AG04449 (cell line): ENCODE data around the gene NMRK2.
A peak's percentile ranks its signal among the peaks of the same experiment; 100 is the strongest.

Experiments
- CTCF ChIA-PET: fragments of 350-600 bp; formaldehyde crosslinking; extraction: SDS; loops from one replicate; lab custom pipeline; 2021; ENCODE audit warnings: antibody characterized with exemption; lab: Yijun Ruan, JAX
- POLR2A ChIA-PET: fragments of 400-600, 350-600 bp; formaldehyde crosslinking; extraction: SDS; loops from one replicate; lab custom pipeline; 2020; ENCODE audit warnings: antibody characterized with exemption, inconsistent platforms; lab: Yijun Ruan, JAX
- DNase-seq: peaks from one replicate; pipeline ENCODE4 v3.0.0-alpha.2; 2010; ENCODE audit warnings: low read depth, low spot score
- H3K4me3 ChIP-seq: 2 replicates; pipeline ENCODE4 v1.5.1; 2011; ENCODE audit warnings: low read depth, mild to moderate bottlenecking, control low read depth, low read length
- TF ChIP-seq, protein P1 (sequence below): IDR thresholded peaks from one replicate; pipeline ENCODE4 v1.5.1; 2011; ENCODE audit warnings: mild to moderate bottlenecking, moderate library complexity, low read length, control low read depth, inconsistent platforms; ENCODE audit not compliant: insufficient read depth; ENCODE audit errors: missing control alignments

NMRK2 gene

GRCh38 chr19:3980353-3981251 is 47.7 kb downstream of the NMRK2 start:
- H3K4me3 ChIP-seq: no peak overlapping the region
- POLR2A ChIA-PET: interaction anchor here (0.6 to 8.9 kb wide), 3 partner anchors 11 to 218 kb away, joined by 3 to 266 read pairs (median 3); partner anchors contain the start of gene DAPK3
- CTCF ChIA-PET: interaction anchor here (0.8 to 5.6 kb wide), 3 partner anchors 9 to 11 kb away, joined by 3 to 37 read pairs (median 3); partner anchors contain the start of gene DAPK3
- DNase-seq: no peak
- TF ChIP-seq, protein P1, sequence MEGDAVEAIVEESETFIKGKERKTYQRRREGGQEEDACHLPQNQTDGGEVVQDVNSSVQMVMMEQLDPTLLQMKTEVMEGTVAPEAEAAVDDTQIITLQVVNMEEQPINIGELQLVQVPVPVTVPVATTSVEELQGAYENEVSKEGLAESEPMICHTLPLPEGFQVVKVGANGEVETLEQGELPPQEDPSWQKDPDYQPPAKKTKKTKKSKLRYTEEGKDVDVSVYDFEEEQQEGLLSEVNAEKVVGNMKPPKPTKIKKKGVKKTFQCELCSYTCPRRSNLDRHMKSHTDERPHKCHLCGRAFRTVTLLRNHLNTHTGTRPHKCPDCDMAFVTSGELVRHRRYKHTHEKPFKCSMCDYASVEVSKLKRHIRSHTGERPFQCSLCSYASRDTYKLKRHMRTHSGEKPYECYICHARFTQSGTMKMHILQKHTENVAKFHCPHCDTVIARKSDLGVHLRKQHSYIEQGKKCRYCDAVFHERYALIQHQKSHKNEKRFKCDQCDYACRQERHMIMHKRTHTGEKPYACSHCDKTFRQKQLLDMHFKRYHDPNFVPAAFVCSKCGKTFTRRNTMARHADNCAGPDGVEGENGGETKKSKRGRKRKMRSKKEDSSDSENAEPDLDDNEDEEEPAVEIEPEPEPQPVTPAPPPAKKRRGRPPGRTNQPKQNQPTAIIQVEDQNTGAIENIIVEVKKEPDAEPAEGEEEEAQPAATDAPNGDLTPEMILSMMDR: no peak

DNA sequence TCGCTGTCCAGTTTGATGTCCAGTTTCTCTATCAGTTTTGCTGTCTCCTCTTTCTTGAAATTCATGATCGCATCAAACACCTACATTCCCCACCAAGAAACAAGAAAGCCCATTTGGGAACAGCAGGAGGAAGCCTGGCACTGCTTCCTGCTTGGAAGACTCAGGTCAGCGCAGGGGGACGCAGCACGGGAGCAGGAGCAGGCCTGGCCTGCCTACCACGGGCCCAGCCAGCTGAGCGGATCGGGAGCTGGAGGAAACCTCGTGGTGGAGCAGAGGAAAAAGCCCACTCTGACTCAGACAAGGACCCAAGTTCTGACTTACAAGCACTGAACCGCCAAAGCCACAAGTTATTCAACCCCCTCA is 48.5 kb downstream of the NMRK2 start:
- POLR2A ChIA-PET: interaction anchor here (0.6 to 8.9 kb wide), 2 partner anchors 12 to 91 kb away, joined by 3 to 266 read pairs; partner anchors contain the start of gene DAPK3
- no peak overlapping the region; the same call in 1 of the 2 replicates for H3K4me3 ChIP-seq
- CTCF ChIA-PET: interaction anchor here (5.6 kb wide), 1 partner anchor 11 kb away, joined by 37 read pairs; the partner anchor contains the start of gene DAPK3
- no peak for DNase-seq
- TF ChIP-seq, protein P1: no peak

DNA sequence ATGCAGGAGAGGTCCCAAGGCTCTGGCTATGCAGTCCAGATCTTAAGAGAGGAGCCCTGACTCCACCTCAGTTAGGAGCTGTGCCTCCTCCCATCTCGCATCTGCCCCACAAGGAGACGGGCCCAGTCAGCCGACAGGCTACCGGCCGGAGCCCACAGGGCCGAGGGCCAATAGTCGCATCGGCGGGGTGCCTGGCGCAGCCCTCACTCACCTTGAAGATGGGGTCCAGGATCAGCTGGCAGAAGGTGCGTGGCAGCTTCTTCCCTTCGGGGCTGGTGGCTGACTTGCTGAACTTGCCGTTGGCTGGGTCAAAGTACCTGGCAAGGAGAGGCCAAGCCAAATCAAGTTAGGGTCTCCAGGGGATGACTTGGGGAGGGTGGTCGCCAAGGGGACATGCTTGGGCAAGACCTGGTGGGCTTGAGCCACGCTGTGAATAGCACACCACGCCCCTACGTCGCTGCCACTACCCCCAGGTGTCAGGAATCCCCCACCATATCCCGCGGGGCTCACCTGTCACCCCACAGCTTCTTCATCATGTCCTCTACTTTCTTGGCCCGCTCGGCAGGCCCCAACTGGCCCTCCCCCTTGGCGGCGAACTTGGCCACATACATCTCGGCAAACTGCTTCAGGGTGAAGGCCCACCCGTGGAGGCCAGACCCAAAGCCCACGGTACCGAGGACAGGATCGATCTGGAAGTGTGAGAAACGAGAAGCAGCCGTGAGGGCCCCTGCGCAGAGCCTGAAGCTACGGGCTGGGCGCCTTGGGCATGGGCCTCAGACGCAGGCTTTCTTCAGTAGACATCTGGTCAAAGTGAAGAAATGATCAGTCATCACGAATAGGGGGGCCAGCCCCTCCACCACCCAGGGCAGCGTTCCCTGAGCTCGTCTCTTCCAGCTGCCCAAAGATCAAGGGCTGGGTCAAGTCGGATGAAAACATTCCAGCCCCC is 49.1 kb downstream of the NMRK2 start:
- TF ChIP-seq, protein P1: no peak
- ChIA-PET POLR2A (interaction anchor here (8.9 kb wide), 1 partner anchor 12 kb away, joined by 266 read pairs; the partner anchor contains the start of gene DAPK3), CTCF (interaction anchor here (5.6 kb wide), 1 partner anchor 12 kb away, joined by 37 read pairs; the partner anchor contains the start of gene DAPK3)
- H3K4me3 ChIP-seq: peak overlapping the region; percentile 100; the same call in 1 of the 2 replicates
- DNase-seq: no peak

DNA sequence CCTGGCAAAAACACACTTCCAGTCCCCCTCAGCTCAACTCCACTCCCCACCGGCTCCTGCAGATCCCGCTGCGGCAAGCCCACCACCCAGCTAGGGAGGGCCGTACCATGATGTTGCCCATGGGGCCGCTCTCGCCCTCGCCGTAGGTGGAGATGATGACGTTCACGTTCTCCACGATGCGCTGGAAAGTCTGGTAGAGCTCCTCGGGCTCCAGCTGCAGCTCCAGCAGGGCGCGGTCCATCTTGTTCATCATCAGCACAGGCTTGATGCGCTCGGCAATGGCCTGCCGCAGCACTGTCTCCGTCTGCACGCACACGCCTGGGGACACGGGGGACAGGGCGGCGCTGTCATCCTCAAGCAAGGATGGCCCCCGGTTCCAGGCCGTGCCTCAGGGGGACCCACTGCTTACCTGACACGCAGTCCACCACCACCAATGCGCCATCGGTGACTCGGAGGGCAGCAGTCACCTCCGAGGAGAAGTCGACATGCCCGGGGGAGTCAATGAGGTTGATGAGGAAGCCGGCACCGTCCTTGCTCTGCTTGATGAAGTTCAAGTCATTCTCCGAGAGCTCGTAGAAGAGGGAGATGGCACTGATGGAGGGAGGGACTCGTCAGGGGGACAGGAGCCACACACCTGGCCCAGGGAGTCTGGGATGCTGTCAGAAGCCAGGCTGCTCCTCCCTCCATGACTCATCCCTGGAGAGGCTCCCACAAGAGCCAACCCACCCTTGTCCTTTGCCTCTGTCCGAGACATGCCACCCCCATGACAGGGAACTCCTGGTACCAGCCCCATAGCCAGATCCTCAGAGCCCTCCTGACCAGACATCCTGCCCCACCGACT is 50.1 kb downstream of the NMRK2 start:
- peak overlapping the region; percentile 100 for H3K4me3 ChIP-seq
- CTCF ChIA-PET: interaction anchor here (5.6 kb wide), 1 partner anchor 13 kb away, joined by 37 read pairs; the partner anchor contains the start of gene DAPK3
- no peak for DNase-seq
- TF ChIP-seq, protein P1: no peak
- POLR2A ChIA-PET: interaction anchor here (2.8 to 8.9 kb wide), 2 partner anchors 7 to 13 kb away, joined by 25 to 266 read pairs; partner anchors contain the start of gene DAPK3

- no peak for DNase-seq
- TF ChIP-seq, protein P1: no peak
- CTCF ChIA-PET: interaction anchor here (1.2 to 5.6 kb wide), 2 partner anchors 8 to 13 kb away, joined by 3 to 37 read pairs; partner anchors contain the start of gene DAPK3
- POLR2A ChIA-PET: interaction anchor here (2.4 to 8.9 kb wide), 3 partner anchors 8 to 218 kb away, joined by 9 to 266 read pairs (median 25); partner anchors contain the start of gene DAPK3
- H3K4me3 ChIP-seq: peak overlapping the region; percentile 100
These were observed 50.7 kb downstream of the NMRK2 start for GRCh38 chr19:3983542-3983914.
